Measurements from ENCODE around the gene COL27A1.

GRCh38 chr9:114227288-114228015 lies 72.1 kb downstream of the COL27A1 start:
- TF ChIP-seq YY1 (IDR thresholded peaks at IDR 0.05; ENCODE audit: insufficient read depth, insufficient read length) = no peak
- no peak for TF ChIP-seq ZNF274 (IDR thresholded peaks at IDR 0.05; ENCODE audit: low read depth, low read length)

Data from NT2/D1 (cell line).